CD4-positive, alpha-beta T cell treated with Interleukin-6 for 4 hours (primary cell): ENCODE results near the gene PTGER3.
"Not testable (repeated sequence)": the region's sequence is repeated elsewhere in the genome, so short reads cannot be mapped to it uniquely, and the experiment has no call there.

Experiments used
- DNase-seq: peaks from one replicate; pipeline ENCODE4 v3.0.0-alpha.2; 2020; ENCODE audit warnings: mixed read lengths

Gene PTGER3

DNA sequence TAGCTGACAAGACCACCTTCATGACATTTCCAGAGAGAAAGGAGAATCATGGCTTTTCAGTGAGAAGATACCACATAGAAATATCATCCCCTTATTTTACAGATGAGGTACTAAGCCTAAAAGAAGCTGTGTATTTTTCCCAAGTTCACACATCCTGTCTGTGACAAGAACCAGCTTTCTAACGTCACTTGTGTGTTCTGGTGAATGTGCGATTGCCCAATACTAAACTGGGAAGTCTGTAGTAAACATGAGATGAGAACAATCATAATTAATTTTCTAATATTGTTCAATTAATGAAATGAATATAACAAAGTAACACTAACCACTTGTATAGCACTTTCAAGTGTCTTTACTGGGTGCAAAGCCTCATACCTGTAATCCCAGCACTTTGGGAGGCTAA lies 46.0 kb downstream of the PTGER3 start:
- DNase-seq = no peak

DNA sequence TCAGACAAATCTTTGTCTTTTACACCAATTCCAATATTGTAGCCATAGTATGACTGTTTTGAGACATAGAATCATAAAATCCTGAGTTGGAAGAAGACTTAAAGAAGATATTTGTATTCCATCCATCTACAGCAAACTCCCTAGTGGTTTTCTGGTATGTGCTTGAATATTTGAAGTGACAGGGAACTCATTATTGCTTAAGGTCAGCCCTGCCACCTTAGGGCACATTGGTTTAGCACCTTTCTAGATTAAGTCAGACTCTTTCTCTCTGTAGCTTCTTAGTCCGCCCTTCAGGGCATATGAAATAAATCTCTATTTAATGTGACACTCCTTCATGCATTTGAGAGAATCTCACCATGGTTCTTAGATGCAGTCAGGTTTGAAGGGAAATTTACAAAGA lies 49.8 kb downstream of the PTGER3 start:
- DNase-seq = no peak

DNA sequence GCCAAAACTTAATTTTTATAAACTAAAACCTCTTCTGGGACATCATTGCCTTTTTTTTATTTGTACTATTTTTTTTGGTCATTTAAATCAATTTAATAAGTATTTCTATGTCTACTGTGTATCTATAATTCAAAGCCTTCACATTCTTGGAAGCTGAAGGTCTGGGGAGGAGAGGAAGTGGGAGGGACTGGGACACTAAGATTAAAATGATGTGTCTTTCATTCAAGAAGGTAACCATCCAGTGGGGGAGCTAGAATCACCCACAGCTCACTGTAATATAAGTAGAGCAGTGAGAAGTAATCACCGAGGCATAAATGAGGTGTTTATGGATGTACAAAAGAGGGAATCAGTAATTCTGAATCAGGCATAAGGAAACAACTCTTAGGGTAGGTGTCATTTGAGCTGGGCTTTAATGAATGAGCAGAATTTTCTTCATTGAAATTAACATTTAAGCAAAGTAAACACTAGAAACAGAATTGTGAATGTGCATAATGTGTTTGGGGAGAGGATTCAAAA lies 52.8 kb downstream of the PTGER3 start:
- DNase-seq = no peak

DNA sequence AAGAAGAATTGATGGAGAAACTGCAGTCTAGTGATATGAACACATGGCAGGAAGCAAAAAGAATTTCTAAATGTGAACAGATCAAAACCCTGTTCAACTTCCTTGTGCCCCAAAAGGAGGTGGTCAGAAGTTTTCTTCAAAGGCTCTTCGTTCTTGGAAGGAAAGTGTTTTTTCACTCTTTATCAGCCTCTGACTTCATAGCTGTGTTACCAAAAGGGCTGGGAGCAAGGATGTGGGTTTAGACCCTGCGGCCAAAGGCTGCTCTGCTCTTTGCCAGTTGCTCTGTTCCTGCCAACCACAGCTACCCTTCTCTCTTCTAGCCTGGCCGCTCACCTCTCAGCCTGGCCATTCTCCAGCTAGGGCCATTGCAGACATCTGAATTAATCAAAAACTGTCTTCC lies 53.8 kb downstream of the PTGER3 start:
- no peak for DNase-seq

DNA sequence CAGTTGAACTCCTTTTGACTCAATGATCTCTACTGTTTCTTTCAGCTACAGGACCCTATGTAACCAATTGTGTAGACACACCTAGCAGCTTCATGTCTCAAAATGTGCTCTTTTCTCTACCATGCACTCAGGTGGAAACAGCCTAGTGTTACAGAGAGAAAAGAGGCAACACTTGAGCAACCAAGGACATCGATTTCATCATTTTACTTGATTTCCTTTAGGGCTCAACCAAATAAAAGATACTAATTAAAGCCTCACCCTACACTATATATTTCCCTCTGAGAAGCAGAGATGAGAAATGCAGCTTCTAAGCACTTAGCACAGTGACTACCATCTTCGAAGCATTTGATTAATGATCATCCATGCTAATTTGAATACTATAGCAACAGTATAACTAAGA lies 55.1 kb downstream of the PTGER3 start:
- no peak for DNase-seq

DNA sequence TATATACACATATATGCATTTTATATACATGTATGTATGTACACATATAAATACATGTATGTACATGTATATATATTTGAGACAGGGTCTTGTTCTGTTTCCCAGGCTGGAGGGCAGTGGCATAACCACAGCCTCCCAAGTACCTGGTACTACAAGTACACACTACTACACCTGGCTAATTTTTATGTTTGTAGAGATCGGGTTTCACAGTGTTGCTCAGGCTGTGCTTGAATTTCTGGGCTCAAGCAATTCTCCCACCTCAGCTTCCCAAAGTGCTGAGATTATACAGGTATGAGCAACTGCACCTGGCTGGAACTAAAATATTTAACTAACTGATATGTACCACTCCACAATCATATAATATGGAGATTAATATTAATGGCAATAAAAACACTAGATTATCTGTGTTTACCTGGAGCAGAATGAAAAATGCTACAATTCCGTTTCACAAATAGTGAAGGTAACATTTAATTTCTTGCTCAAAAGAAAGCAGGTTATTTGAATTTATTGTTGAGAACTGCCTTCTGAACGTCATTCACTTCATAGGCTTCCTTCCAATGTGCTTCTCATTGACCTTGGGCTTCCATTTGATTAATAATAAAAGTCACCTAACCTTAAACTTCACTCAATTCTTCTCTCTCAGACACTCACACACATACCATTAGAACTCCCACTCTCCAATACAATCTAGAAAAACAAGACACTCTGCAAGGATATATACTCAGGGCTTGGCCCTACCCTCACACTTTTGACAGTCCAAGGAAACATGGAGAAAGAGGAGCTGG lies 57.0 kb downstream of the PTGER3 start:
- no peak for DNase-seq

DNA sequence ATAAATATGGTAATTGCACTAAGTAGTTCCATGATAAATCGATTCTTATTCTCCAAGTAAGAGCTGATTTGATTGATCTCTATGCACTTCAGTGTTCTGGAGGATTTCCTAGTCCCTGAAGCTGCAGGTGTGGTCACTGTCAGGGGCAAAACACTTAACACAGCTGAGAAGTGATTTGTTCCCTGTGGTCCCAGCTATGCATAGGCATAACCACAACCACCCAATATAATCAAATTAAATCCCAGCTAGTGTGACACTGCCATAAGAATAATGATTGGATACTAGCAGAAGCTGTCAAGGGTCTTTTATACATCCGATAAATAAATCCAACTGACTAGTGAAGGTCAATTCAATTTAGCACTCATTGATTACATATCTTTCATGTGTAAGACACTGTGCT lies 60.1 kb downstream of the PTGER3 start:
- DNase-seq = no peak

DNA sequence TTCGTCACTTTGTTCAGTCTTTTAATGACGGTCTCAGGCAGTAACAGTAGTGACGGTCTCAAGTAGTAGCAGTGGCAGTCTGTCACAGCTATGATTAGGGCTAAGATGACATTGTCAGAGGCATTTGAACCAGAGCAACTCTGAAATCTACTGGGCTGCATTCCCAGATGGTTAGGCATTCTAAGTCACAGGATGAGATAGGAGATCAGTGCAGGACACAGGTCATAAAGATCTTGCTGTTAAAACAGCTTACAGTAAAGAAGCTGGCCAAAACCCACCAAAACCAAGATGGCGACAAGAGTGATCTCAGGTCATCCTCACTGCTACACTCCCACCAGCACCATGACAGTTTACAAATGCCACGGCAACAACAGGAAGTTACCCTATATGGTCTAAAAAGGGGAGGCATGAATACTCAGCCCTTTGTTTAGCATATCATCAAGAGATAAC lies 61.8 kb downstream of the PTGER3 start:
- DNase-seq = not testable (repeated sequence)

DNA sequence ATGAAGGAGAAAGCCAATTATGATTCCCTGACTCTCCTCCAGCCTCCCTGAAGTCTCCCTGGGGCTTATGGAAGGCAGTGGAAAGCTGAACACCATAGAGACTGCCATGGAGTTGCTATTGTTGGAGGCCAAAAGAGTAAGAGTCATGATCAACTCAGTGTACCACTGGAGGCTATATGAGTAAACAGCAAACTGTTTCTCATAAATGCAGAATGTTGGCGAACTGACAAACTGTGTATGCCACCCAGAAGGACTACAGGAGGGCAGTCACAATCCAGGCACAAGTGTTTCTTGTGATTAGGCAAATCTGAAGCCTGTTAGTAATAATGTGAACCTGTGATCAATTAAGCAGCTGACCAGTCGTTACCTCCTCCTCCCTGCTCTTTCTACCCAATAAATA lies 62.3 kb downstream of the PTGER3 start:
- DNase-seq = not testable (repeated sequence)

DNA sequence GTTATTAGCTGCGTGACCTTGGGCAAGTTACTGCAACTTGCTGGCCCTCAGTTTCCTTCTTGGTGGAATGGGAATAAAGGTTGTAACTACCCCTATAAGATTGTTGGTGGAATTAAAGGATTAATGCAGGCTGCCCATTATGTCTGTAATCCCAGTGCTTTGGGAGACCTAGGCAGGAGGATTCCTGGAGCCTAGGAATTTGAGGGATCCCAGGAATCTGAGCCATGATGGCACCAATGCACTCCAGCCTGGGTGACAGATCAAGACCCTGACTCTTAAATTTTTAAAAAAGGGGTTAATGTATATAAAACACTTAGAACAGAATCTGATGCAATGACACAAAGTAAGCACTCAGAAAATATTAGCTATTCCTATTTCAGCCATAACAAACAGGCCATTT lies 67.3 kb downstream of the PTGER3 start:
- no peak for DNase-seq

DNA sequence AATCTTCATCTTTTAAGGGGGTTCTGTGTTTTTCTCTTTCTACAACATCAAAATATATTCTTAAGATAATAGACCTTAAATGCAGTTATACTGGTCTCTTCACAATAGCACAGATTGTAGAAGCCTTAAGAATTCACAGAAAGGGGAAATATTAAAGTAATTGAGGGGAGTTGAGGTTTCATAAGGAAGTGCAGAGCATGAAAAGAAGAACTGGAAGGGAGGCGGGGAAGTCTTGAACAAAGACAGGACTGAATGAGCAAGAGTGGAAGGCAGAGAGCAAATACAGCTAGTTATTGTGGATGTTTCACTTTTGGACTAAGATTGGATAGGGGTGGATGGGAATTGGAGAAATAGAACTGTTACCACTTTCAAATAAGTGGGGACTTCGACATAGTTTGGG lies 67.7 kb downstream of the PTGER3 start:
- no peak for DNase-seq

DNA sequence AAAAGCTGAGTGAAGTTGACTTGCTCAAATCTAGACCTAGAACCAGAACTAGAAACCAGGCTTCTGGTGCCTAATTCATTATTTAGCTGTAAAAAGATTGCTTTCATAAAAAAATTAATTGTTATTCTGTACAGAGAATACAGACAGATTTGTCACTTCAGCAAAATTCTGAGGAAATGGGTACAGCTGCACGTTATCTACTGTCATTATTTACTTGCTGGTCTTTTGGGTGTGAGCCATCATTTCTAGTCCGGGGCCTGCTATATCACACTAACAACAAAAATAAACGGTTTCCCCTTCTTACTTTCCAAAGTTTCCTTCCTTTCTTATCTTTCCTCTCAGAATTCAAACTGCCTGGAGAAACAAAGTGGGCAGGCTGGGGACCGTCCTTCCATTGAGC lies 68.3 kb downstream of the PTGER3 start:
- DNase-seq = no peak

DNA sequence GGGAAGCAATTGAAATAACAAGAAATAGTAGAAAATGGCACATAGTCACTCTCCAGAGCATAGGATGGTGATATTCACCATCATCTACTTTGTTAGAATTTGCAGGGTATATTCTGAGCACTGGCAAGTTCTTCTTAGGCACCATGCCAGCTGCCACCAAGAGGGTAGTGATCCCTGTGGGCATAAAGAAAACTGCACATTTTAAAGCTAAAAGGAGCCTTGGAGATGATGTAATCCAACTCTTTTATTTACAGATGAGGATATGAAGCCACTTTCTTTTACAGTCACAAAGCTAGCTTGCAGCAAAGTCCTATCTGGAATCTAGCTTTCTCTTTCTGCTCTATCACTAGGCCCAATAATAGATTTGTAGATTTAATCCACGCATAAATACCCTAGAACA lies 69.0 kb downstream of the PTGER3 start:
- DNase-seq = no peak

DNA sequence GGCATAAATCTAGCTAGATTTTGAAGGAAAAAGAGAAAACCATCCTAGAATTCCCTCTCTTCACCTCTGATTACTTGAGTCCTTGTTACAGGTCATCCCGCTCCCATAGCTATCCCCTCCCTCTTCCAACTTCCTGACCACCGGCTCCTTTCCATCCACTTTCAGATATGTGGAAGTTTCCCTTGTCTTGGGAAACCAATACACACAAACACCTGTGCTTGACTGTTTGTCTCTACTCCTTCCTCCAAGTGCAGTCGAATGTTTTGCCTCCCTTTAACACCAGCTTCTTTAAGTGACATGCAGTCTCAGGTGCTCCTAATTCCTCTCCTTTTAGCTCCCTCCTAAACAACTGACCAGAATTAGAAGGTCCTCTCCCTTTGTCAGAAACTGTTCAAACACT lies 70.0 kb downstream of the PTGER3 start:
- no peak for DNase-seq

DNA sequence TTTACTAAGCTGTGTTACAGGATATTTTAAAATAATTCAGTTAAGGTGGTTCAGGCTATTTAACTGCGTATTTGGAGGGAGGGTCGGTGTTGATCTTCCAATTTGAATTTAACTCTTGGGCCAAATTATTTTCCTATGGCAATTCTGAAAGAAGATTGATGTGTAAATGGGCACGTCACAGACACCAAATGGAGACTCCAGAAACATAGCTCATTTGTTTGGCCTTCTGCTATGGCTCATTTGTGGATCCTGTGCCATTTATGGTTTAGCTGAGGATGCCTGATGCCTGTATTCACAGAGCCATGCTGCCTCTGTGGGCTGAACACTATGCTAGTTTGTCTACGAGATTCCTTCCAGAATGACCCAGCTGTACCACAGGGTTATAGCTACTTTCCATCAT lies 70.6 kb downstream of the PTGER3 start:
- no peak for DNase-seq

DNA sequence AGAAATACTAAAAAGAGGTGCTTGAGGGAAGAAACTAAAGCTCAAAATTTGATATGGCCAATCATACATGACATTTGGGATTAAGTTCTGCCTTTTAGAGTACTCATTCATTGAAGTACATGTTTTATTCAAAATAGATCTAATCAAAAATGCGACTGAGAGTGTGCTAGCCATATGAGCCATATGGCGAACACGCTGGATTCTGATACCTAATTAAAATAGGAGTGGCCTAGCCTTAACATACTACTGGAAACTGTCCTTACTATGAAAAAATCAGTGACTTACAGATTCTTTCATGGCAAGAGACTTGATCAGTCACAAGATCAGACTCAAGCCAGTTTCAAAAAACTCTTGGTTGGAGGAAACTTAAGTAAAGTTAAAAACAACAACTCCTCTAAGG lies 73.9 kb downstream of the PTGER3 start:
- no peak for DNase-seq

DNA sequence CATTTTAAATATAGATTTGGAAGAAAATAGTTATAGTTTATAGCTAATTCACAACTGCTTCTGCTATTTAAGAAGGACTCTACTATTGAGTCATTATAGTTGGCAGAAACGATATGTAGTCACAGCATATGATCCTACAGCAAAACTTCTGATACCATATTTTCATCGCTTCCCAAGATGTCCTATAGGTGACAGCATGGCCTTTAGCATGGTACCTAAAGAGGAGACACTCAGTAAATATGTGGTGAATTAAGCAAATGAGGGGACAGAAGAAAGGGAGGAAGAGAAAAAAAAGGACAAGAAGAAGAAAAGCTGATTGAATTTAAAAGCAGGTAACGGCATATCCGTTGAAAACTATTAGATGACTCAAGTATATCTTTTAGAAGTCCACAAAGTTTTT lies 77.2 kb downstream of the PTGER3 start:
- DNase-seq = no peak

DNA sequence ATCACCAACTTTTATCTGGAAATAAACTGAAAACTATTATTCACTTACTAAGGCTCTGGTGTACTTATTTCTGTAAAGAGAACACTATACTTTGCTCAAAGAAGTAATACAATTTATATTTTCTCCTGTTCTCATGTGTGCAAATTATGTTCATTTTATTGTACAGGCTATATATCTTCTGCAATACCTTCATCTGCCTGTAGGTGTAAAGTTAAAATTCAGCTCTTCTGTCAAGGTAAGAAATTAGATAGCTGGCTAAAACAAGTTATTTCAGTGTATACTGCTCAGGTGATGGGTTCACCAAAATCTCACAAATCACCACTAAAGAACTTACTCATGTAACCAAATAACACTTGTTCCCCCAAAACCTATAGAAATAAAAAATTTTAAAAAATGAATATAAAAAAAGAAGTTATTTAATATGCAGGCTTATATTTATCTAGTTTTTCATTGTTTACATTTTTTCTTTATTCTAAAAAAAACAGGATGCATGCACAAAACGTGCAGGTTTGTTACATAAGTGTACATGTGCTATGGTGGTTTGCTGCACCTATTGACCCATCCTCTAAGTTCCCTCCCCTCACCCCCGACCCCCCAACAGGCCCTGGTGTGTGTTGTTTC lies 81.5 kb downstream of the PTGER3 start:
- DNase-seq = no peak

DNA sequence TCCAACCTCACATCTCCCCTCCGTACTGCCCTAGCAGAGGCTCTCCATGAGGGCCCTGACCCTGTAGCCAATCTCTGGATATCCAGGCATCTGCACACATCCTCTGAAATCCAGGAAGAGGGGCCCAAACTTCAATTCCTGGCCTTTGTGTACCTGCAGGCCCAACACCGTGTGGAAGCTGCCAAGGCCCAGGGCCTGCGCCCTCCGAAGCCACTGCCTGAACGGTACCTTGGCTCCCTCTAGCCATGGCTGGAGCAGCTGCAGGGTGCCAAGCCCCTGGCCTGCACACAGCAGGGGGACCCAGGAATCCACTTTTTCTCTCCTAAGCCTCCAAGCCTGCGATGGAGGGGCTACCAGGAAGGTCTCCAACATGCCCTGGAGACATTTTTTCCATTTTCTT lies 84.2 kb downstream of the PTGER3 start:
- DNase-seq = no peak

DNA sequence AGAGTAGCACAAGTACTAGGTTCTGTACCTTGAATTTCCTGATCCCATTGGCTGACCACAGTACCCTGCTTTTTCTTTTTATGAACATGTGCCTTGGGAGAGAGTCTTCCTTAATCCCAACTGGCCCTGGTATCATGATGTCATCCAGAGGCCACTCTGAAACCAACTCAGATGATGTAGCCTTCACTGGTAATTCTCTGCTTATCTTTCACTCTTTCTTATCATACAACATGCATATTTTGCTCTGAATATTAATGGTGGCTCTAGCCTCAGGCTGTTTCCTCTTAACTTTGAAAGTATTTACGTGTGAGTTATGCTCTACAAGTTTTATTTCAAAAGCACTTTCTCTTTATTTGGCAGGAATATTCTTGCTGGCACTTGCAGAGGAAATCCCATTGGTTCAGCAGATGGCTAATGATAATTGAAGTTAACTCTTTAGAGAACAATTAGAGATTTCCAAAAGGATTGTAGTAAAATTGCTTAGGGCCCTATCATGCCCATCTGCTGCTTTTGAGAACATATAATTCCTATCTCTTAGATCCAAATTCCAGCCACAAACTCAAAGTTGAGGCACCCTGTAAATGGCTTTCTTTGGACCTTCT lies 86.1 kb downstream of the PTGER3 start:
- DNase-seq = no peak

DNA sequence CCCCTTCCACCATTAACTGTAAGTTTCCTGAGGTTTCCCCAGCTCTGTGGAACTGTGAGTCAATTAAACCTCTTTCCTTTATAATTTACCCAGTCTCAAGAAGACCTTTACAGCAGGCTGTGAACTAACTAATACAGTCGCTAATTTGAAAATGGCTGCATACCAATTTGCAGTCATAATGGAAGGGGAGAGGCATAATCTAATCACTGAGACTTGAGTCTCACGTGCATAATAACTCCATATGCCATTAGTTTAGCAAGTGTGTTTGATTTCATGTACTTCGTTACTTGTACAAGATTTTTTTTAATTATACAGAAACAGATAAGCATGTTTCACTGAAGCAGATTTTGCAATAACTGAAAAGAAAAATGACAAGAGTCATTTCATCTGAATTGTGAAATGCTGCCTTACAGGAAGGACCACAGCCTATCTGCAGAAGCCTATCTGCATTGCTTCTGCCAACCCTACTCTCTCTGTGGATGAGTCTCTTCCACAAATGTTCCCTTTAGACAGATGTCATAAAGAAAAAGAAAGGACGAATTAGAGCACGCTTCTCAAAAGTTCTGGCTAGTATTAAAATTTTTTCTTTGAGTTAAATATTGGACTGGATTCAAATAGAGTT lies 99.1 kb downstream of the PTGER3 start:
- DNase-seq = no peak

DNA sequence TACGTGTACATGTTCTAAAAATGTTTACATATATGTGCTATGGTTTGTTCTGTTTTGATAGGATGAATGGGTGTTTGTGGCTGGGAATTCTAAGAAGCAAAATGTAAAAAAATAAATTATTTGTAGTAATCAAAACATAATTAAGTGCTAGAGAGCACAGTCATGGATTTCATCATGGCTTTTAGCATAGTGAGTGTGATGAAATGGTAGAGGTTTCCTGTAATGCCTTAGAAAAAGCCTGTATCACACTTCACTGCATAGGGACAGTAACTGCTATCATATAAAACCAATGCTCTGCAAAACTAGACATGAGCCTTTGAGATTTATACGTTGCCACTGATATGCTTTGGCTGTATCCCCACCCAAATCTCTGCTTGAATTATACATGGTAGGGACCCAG lies 99.8 kb downstream of the PTGER3 start:
- DNase-seq = no peak

DNA sequence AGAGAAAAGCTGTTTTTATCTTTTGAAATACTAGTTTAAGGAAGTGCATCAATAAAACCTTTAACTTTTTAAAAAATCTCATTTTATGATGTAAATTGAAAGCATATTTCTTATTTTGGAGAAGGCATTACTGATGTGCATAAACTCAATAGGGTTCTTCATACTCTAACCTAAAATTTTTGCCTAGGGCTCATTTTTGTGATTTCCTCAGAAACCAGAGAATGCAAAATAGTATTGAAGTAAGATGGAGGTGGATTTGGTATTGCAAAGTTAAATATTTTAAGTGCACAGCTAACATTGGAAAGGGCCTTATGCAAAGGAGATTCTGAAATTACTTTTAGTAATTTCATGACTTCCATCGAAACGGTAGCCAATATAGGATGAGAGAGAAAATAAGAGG lies 101.9 kb downstream of the PTGER3 start:
- DNase-seq = no peak

DNA sequence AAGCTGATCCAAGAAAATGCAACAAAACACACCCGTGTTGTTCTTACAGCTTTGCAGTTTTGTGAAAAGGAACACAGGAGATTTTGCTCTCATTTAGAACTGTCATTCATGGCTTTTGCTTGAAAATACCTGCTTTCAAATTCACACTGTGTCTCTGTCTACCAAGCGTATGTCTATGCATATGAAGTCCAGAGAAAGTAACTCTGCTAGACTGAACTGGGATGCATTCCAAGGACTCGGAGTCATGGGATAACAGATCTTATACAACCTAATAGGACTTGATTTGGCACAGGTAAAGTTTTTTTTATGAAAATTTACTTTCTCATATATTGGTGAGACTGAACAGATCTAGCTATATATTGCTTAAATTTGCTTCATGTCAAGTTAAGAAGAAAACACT lies 102.4 kb downstream of the PTGER3 start:
- DNase-seq = no peak
